Measurements from ENCODE around the gene SPRR1B.
"Not testable (repeated sequence)": the region's sequence is repeated elsewhere in the genome, so short reads cannot be mapped to it uniquely, and the experiment has no call there.

SPRR1B gene

GRCh38 chr1:153011235-153011758, 19.7 kb upstream of the SPRR1B start:
- not testable (repeated sequence) for H3K4me1 ChIP-seq (ENCODE audit: insufficient read depth, low read length); H3K27me3 ChIP-seq (ENCODE audit: insufficient read depth, low read length); H3K36me3 ChIP-seq (ENCODE audit: insufficient read depth, low read length); H2AFZ ChIP-seq (ENCODE audit: low read depth, low read length); H3K4me3 ChIP-seq (ENCODE audit: low read length); H3K9me3 ChIP-seq (ENCODE audit: low read length)

DNA sequence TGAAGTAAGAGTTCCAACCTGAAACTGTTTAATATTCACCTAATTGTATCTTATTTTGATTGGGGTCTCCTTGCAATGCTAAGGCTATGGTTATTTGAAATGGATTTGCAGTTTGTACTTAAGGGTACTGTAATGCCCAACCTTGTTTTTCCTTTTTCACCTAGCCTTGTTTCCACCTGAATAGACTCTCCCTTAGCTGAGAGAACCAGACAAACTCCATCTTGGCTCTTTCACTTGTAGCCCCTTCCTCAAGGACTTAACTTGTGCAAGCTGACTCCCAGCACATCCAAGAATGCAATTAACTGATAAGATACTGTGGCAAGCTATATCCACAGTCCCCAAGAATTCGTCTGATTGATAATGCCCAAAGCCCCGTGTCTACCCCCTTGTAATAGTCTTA, 9.2 kb upstream of the SPRR1B start:
- not testable (repeated sequence) for H3K4me3 ChIP-seq (ENCODE audit: low read length); H3K4me1 ChIP-seq (ENCODE audit: insufficient read depth, low read length); H3K27me3 ChIP-seq (ENCODE audit: insufficient read depth, low read length); H3K9me3 ChIP-seq (ENCODE audit: low read length); H2AFZ ChIP-seq (ENCODE audit: low read depth, low read length); H3K36me3 ChIP-seq (ENCODE audit: insufficient read depth, low read length)

GRCh38 chr1:153022340-153022739, 8.7 kb upstream of the SPRR1B start:
- H2AFZ ChIP-seq (ENCODE audit: low read depth, low read length); H3K4me3 ChIP-seq (ENCODE audit: low read length); H3K27me3 ChIP-seq (ENCODE audit: insufficient read depth, low read length); H3K9me3 ChIP-seq (ENCODE audit: low read length); H3K4me1 ChIP-seq (ENCODE audit: insufficient read depth, low read length); H3K36me3 ChIP-seq (ENCODE audit: insufficient read depth, low read length): not testable (repeated sequence)

- no peaks in the 10 kb centered on the region for H3K36me3 ChIP-seq (ENCODE audit: insufficient read depth, low read length)
- no peaks in the 10 kb centered on the region for H3K4me1 ChIP-seq (ENCODE audit: insufficient read depth, low read length)
- H3K4me3 ChIP-seq (ENCODE audit: low read length), result no peak overlapping the region
- H3K9me3 ChIP-seq (ENCODE audit: low read length), result no peaks in the 10 kb centered on the region
- H3K27me3 ChIP-seq (ENCODE audit: insufficient read depth, low read length), result no peaks in the 10 kb centered on the region
- H2AFZ ChIP-seq (ENCODE audit: low read depth, low read length), result no peak overlapping the region
Observed at GRCh38 chr1:153023109-153023508, 7.9 kb upstream of the SPRR1B start.

DNA sequence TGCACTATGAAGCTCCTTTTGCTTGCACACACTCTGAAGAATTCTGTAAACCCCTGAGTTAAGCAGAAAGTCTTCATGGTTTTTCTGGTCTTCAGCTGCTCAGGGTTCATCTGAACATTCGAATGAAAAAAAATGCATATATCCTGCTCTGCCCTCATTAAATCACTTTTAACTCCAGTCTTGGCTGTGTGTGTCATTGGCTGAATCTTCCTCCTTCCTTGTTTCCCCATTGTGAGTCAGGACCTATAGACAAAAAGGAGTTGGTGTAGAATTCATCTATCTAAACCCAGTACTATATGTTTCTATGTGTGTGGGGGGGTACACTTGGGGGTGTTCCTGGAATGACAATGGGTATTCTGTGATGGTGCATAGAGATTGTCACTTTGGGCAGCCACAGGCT, 6.6 kb upstream of the SPRR1B start:
- Histone ChIP-seq H3K4me3 (ENCODE audit: low read length) (no peak overlapping the region), H3K36me3 (ENCODE audit: insufficient read depth, low read length) (no peaks in the 10 kb centered on the region), H3K9me3 (ENCODE audit: low read length) (no peaks in the 10 kb centered on the region), H3K27me3 (ENCODE audit: insufficient read depth, low read length) (no peaks in the 10 kb centered on the region), H2AFZ (ENCODE audit: low read depth, low read length) (no peak overlapping the region), H3K4me1 (ENCODE audit: insufficient read depth, low read length) (no peaks in the 10 kb centered on the region)

DNA sequence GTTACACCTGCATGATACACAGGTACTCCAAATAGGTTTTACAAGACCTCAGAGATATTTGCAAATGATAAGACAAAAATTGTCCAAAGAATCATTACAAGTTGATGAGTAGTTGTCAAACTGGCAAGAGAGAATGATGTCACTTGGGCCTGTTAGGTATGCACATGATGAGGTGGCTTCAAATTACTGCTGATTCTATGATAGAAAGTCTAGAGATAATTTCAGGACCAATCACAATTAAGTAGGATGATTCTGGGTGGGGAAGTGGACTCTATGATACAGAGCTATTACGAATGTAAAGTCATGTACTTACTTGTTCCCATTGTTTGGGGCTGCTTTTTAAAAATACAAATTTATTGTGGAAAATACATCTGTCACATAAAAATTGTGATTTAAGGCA, 5.2 kb upstream of the SPRR1B start:
- Histone ChIP-seq H3K9me3 (ENCODE audit: low read length) (no peaks in the 10 kb centered on the region), H3K4me3 (ENCODE audit: low read length) (no peak overlapping the region), H3K4me1 (ENCODE audit: insufficient read depth, low read length) (no peaks in the 10 kb centered on the region), H3K36me3 (ENCODE audit: insufficient read depth, low read length) (no peaks in the 10 kb centered on the region), H3K27me3 (ENCODE audit: insufficient read depth, low read length) (no peaks in the 10 kb centered on the region), H2AFZ (ENCODE audit: low read depth, low read length) (no peak overlapping the region)

DNA sequence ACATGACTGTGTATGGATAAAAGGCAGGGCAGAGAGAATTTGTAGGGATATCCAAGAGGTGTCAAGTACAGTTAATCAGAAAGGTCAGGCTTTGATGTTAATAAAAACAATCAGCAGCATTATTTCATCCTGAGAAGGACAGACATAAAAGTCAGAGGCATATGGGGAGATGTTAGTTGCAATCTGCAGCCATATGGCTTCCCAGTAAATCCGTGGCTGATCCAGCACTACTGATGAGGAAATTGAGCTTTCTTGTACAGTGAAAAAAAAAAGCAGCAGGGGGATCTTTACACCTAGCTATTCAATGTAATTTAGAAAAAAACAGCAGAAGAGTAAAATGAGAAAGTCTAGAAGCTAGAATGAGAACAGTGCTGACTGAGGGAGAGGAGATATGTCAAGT, 2.2 kb upstream of the SPRR1B start:
- no peak overlapping the region for H3K4me3 ChIP-seq (ENCODE audit: low read length)
- H3K9me3 ChIP-seq (ENCODE audit: low read length), result no peaks in the 10 kb centered on the region
- no peaks in the 10 kb centered on the region for H3K27me3 ChIP-seq (ENCODE audit: insufficient read depth, low read length)
- no peak overlapping the region for H2AFZ ChIP-seq (ENCODE audit: low read depth, low read length)
- no peaks in the 10 kb centered on the region for H3K36me3 ChIP-seq (ENCODE audit: insufficient read depth, low read length)
- no peaks in the 10 kb centered on the region for H3K4me1 ChIP-seq (ENCODE audit: insufficient read depth, low read length)

- Histone ChIP-seq H3K27me3 (ENCODE audit: insufficient read depth, low read length) (no peaks in the 10 kb centered on the region), H3K36me3 (ENCODE audit: insufficient read depth, low read length) (no peaks in the 10 kb centered on the region), H3K9me3 (ENCODE audit: low read length) (no peaks in the 10 kb centered on the region), H2AFZ (ENCODE audit: low read depth, low read length) (no peak overlapping the region), H3K4me1 (ENCODE audit: insufficient read depth, low read length) (no peaks in the 10 kb centered on the region), H3K4me3 (ENCODE audit: low read length) (no peak overlapping the region)
Observed at GRCh38 chr1:153032073-153032472, 1.1 kb downstream of the SPRR1B start.

DNA sequence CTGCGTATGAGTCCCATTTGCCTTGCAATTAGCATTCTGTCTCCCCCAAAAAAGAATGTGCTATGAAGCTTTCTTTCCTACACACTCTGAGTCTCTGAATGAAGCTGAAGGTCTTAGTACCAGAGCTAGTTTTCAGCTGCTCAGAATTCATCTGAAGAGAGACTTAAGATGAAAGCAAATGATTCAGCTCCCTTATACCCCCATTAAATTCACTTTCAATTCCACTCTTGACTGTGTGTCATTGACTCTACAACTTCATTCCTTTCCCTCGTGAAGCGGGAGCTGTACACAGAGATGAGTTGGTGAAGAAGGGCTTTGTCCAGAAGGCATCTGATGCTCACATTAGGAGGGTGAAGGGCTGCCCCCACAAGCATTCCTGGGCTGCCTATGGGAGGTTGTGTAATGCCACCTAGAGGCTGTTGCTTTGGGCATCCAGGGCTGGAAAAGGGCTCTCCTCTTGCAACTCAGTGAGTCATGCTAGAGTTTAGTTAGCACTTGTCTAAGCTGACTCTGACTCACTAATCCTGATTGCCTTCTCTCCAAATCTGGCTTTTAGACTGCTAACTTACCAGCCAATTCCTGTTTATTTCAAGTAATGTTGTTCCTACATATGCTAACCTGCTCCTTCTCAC, 1.8 kb downstream of the SPRR1B start:
- H3K9me3 ChIP-seq (ENCODE audit: low read length), result no peaks in the 10 kb centered on the region
- H2AFZ ChIP-seq (ENCODE audit: low read depth, low read length), result no peak overlapping the region
- no peaks in the 10 kb centered on the region for H3K36me3 ChIP-seq (ENCODE audit: insufficient read depth, low read length)
- H3K27me3 ChIP-seq (ENCODE audit: insufficient read depth, low read length), result no peaks in the 10 kb centered on the region
- no peak overlapping the region for H3K4me3 ChIP-seq (ENCODE audit: low read length)
- H3K4me1 ChIP-seq (ENCODE audit: insufficient read depth, low read length), result no peaks in the 10 kb centered on the region

DNA sequence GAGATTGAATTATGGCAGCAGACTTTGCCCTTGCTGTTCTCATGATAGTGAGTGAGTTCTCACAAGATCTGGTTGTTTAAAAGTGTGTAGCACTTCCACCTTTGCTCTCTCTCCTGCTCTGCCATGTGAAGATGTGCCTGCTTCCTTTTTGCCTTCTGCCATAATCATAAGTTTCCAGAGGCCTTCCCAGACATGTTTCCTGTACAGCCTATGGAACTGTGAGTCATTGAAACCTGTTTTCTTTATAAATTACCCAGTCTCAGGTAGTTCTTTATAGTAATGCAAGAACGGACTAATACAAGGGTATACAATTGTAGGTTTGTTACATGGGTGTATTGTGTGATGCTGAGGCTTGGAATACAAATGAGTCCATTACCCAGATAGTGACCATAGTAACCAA, 4.2 kb downstream of the SPRR1B start:
- Histone ChIP-seq H3K36me3 (ENCODE audit: insufficient read depth, low read length) (no peaks in the 10 kb centered on the region), H2AFZ (ENCODE audit: low read depth, low read length) (no peak overlapping the region), H3K4me3 (ENCODE audit: low read length) (no peak overlapping the region), H3K4me1 (ENCODE audit: insufficient read depth, low read length) (no peaks in the 10 kb centered on the region), H3K27me3 (ENCODE audit: insufficient read depth, low read length) (no peaks in the 10 kb centered on the region), H3K9me3 (ENCODE audit: low read length) (no peaks in the 10 kb centered on the region)

DNA sequence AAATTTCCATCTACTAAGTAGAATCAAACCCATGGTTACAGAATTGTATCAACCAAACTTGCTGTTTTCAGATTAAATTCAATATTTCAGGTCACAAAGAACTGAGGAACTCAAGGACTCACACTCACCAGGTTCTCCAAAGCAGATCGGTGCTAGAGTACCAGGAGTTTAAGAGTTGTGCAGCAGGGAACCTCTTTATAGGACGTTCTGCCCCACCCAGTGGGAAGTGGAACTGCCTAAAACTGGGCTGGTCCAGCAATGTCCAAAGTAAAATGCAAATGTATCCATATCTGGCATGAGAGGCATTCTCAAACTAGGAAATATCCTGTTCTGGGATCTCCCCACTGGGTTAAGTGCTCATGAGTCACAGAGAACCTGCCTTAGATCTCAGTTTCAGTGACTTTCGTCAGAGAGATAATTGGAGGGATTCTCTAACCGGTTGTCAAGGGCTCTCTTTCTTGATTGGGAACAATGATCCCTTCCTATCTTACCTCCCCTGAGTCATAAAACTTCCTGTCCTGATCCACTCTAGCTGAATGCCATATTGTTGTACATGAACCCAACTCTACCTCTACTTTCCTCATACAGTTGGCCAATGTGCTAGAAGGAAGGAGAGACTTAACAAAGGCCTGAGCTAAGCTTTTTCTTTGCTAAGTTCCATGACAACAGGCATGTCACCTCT, 10.1 kb downstream of the SPRR1B start, which contains the start of gene SPRR2D:
Gene SPRR2D, minus strand, starts transcription at position 171 of the 682 bp plus-strand sequence. CDS start 774 bp downstream, outside the sequence.
- Histone ChIP-seq H3K36me3 (ENCODE audit: insufficient read depth, low read length) (no peaks in the 10 kb centered on the region), H2AFZ (ENCODE audit: low read depth, low read length) (no peak within 1 kb of the TSS), H3K9me3 (ENCODE audit: low read length) (no peaks in the 10 kb centered on the region), H3K27me3 (ENCODE audit: insufficient read depth, low read length) (no peaks in the 10 kb centered on the region), H3K4me1 (ENCODE audit: insufficient read depth, low read length) (no peaks in the 10 kb centered on the region), H3K4me3 (ENCODE audit: low read length) (no peak within 1 kb of the TSS)

GRCh38 chr1:153049211-153049610, 18.2 kb downstream of the SPRR1B start:
- H3K4me3 ChIP-seq (ENCODE audit: low read length), result no peak overlapping the region
- H2AFZ ChIP-seq (ENCODE audit: low read depth, low read length), result no peak overlapping the region
- no peaks in the 10 kb centered on the region for H3K27me3 ChIP-seq (ENCODE audit: insufficient read depth, low read length)
- no peaks in the 10 kb centered on the region for H3K9me3 ChIP-seq (ENCODE audit: low read length)
- no peaks in the 10 kb centered on the region for H3K36me3 ChIP-seq (ENCODE audit: insufficient read depth, low read length)
- no peaks in the 10 kb centered on the region for H3K4me1 ChIP-seq (ENCODE audit: insufficient read depth, low read length)

DNA sequence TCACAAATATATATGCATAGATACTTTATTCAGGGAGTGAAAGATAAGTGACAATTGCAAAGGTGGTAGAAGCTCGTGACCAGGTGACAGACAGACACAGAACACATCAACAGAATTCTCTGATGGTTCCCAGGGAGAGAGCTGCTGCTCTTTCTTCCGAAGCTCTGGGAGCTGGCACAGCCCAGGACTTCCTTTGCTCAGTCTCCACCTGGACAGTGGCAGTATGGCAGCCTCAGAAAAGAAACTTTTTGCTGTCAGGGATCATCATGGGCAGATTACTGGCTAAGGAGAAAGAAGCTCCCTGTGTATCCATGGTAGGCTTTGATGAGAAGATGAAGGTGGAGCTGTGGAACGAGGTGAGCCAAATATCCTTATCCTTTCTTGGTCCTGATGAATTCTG, 25.1 kb downstream of the SPRR1B start:
- H3K4me3 ChIP-seq (ENCODE audit: low read length); H3K4me1 ChIP-seq (ENCODE audit: insufficient read depth, low read length); H3K36me3 ChIP-seq (ENCODE audit: insufficient read depth, low read length); H2AFZ ChIP-seq (ENCODE audit: low read depth, low read length); H3K27me3 ChIP-seq (ENCODE audit: insufficient read depth, low read length); H3K9me3 ChIP-seq (ENCODE audit: low read length): not testable (repeated sequence)

DNA sequence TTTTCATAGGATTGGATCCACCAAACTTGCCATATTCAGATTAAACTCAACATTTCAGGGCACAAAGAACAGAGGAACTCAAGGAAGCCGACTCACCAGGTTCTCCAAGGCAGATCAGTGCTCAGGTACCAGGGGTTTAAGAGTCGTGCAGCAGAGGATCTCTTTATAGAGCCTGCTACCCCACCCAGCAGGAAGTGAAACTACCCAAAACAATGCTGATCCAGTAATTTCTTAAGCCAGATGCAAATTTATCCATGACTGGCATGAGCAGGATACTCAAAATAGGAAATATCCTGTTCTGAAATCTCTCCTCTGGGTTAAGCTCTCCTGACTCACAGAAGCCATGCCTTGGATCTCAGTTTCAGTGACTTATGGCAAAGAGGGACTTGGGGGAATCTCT, 26.4 kb downstream of the SPRR1B start, which contains the start of gene SPRR2A:
Gene SPRR2A, minus strand, starts transcription at position 138 of the 400 bp plus-strand sequence. CDS start 777 bp downstream, outside the sequence.
- Histone ChIP-seq H3K4me1 (ENCODE audit: insufficient read depth, low read length) (no peaks in the 10 kb centered on the region), H3K4me3 (ENCODE audit: low read length) (no peak within 1 kb of the TSS), H3K36me3 (ENCODE audit: insufficient read depth, low read length) (no peaks in the 10 kb centered on the region), H2AFZ (ENCODE audit: low read depth, low read length) (no peak within 1 kb of the TSS), H3K9me3 (ENCODE audit: low read length) (no peaks in the 10 kb centered on the region), H3K27me3 (ENCODE audit: insufficient read depth, low read length) (no peaks in the 10 kb centered on the region)
